ENCODE results near the gene RBPJ. TPM values are rescaled to one million over a fixed set of nuclear protein-coding genes. Genes with fewer than 3 reads are reported as not detected.

The RBPJ gene
- 10 to 100 TPM; 41.7 to 98.2 TPM for total RNA-seq

DNA sequence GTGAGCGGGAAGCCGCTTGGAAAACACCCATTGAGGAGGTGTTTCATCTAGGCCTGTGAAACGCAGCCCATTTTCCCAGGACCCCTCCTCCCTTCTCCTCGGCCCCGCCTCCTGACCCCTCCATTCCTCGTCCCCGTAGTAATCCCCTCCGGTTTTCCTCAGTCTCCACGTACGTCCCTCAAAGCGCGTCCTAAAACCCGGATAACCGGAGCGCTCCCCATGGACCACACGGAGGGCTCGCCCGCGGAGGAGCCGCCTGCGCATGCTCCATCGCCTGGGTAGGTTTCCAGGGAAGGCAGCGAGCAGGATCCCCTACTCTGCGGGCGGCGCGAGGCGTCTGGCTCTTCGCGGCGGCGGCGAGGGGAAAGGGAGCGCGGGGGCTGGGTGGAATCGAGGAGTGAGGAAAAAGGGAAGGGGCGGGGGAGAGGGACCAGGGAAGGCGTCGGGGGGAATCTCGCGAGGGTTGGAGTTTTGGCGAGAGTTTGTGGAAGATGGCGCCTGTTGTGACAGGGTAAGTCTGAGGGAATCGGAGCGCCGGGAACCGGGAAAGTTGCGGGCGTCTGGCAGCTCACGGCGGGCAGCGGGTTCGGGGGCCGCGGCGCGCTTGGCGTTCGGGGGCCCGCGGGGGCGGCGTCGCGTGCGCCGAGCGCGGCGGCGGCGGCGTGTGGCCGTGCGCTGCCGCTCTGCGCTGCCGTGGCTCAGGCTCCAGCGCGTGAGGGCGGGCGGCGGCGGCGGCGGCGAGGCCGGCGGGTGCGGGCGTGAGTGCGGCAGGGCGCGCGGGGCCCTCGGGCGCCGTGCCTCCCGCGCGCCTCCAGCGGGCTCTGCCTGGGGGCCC, at the start of gene RBPJ:
RBPJ (plus strand) TSS at position 477 of the 835 bp plus-strand sequence; CDS start at position 492, 15 bp downstream.
- no peaks in the 10 kb centered on the region for H3K36me3 ChIP-seq
- intact Hi-C loops (cut with DNase I): loop anchor here (5.0 kb wide), 1 partner anchor 238 kb away; no protein-coding TSS in a partner anchor
- TF ChIP-seq, protein P1, sequence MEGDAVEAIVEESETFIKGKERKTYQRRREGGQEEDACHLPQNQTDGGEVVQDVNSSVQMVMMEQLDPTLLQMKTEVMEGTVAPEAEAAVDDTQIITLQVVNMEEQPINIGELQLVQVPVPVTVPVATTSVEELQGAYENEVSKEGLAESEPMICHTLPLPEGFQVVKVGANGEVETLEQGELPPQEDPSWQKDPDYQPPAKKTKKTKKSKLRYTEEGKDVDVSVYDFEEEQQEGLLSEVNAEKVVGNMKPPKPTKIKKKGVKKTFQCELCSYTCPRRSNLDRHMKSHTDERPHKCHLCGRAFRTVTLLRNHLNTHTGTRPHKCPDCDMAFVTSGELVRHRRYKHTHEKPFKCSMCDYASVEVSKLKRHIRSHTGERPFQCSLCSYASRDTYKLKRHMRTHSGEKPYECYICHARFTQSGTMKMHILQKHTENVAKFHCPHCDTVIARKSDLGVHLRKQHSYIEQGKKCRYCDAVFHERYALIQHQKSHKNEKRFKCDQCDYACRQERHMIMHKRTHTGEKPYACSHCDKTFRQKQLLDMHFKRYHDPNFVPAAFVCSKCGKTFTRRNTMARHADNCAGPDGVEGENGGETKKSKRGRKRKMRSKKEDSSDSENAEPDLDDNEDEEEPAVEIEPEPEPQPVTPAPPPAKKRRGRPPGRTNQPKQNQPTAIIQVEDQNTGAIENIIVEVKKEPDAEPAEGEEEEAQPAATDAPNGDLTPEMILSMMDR (IDR thresholded peaks at IDR 0.05): no peak

DNA sequence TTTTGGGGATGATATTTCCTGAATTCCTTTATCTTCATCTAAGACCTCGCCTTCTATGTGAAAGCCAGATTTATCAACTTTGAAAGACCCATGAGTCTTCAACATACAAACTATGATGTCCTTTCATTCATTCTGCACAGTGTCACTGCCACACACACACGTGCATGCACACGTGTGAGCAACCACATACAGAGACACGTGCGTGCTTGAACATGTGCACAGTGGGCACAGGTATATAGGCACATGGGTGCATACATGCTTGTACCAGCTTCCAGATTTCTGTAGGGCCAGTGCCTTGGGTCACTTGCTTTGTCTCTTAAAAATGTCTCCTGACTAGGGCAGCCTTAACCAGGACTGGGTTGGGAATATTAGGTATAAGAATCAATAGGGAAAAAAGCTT, 49.1 kb upstream of the RBPJ start:
- H3K27ac ChIP-seq: no peak overlapping the region
- no peak overlapping the region for H3K4me3 ChIP-seq
- TF ChIP-seq, protein P1 (IDR thresholded peaks at IDR 0.05): no peak
- no peak for DNase-seq
- H3K4me1 ChIP-seq: no peaks in the 10 kb centered on the region
- H3K36me3 ChIP-seq: no peaks in the 10 kb centered on the region
- no peak overlapping the region for H3K9ac ChIP-seq (ENCODE audit: low read depth in 2 of 2, low read length in 2 of 2)
- no peaks in the 10 kb centered on the region for H3K9me3 ChIP-seq
- intact Hi-C loops (cut with DNase I): no loop called here
- H3K27me3 ChIP-seq: no peaks in the 10 kb centered on the region

More for the DNA sequence above, at the start of gene RBPJ:
- Histone ChIP-seq H3K27ac (peak within 1 kb of the TSS; percentile 88), H3K9ac (ENCODE audit: low read depth in 2 of 2, low read length in 2 of 2) (peak within 1 kb of the TSS; percentile 78 to 91), H3K9me3 (no peaks in the 10 kb centered on the region), H3K4me1 (no peaks in the 10 kb centered on the region), H3K27me3 (no peaks in the 10 kb centered on the region), H3K4me3 (peak within 1 kb of the TSS; percentile 61)
- peak; percentile 95 for DNase-seq

DNA sequence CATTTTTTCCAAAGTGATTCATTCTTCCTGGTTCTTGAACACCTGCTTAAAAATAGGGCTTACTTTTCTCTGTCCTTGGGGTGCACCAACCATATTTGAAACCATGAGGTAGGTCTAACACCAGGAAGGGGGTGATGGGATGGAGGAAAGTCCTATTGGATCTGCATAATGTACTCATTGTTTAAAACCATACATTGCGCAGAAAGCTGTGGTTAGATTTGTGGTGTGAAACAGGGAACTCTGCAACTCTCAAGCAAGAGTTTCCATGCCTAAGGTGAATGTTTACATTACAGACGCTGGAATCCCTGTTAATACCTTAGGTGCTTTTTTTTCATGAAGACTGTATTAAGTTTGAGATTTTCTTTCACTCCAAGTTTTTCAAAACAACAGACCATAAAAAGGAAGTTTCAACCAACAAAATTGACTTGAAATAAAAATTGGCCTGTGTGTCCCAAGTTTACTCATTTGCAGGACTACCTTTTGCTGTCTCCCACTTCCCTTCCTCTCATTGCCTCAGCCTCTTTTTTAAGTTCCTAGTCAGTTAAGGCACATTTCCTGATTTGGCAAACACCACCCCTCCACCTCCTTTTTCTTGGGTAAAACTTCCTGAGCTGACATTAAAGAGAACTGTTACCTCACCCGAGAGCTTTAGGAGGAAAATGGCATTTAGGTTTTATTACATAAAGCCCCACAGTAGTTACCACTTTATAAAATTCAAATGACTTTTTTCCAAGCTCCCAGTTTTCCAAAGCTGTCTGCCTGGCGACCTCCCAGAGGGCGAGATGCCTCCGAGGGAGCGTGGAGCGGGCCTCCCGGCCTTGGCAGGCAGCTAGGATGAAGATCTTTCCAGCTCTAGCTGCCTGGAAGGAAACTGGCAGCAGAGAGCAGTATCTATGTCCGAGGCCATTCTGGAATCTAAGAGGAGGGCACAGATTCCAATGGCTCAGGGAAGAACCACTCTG, 47.9 kb upstream of the RBPJ start:
- no peak for DNase-seq
- Histone ChIP-seq H3K4me3 (no peak overlapping the region), H3K36me3 (no peaks in the 10 kb centered on the region), H3K4me1 (no peaks in the 10 kb centered on the region), H3K9me3 (no peaks in the 10 kb centered on the region), H3K9ac (ENCODE audit: low read depth in 2 of 2, low read length in 2 of 2) (no peak overlapping the region), H3K27ac (no peak overlapping the region), H3K27me3 (no peaks in the 10 kb centered on the region)
- TF ChIP-seq, protein P1 (IDR thresholded peaks at IDR 0.05): no peak
- intact Hi-C loops (cut with DNase I): no loop called here

DNA sequence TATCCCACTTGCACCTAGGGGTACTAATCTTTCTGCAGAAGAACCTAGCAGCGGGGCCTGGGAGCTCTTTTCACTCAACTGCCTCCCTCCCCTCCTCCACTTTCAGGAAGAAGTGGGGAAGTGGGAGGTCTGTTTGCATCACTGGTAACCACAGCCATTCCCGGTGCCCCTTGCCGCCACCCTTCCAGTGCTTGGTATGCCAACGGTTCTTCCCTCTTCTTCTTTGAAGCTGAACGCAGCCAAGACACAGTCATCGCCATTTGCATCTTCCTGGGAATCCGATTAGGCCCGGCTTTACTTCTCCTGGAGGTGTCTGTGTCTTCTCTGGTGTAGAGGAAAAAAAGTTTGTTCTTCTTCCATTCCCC, 47.2 kb upstream of the RBPJ start:
- TF ChIP-seq, protein P1 (IDR thresholded peaks at IDR 0.05): no peak
- Histone ChIP-seq H3K27ac (no peak overlapping the region), H3K36me3 (no peaks in the 10 kb centered on the region), H3K4me1 (no peaks in the 10 kb centered on the region), H3K9me3 (no peaks in the 10 kb centered on the region), H3K4me3 (no peak overlapping the region), H3K9ac (ENCODE audit: low read depth in 2 of 2, low read length in 2 of 2) (no peak overlapping the region), H3K27me3 (no peaks in the 10 kb centered on the region)
- intact Hi-C loops (cut with DNase I): no loop called here
- no peak for DNase-seq

DNA sequence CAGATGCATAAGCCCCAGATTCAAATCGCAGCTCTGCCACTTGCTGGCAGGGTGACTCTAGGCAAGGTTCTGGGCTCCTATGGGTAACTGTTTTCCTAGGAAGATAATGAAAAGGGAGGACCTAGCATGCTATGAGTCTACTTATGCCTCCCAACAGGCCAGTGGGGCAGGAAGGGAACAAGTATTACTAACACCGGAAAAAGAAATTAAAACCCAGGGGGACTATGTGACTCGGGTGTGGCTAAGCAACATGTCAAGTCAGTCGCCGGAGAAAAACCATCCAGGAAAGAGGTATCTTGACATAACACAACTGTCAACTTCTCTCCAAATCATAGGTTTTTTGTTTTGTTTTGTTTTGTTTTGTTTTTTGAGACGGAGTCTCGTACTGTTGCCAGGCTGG, 45.5 kb upstream of the RBPJ start:
- no peak overlapping the region for H3K27ac ChIP-seq
- TF ChIP-seq, protein P1 (IDR thresholded peaks at IDR 0.05): no peak

More for the DNA sequence above, 45.5 kb upstream of the RBPJ start:
- intact Hi-C loops (cut with DNase I): no loop called here
- Histone ChIP-seq H3K4me3 (no peak overlapping the region), H3K9me3 (no peaks in the 10 kb centered on the region), H3K36me3 (no peaks in the 10 kb centered on the region), H3K27me3 (no peaks in the 10 kb centered on the region), H3K4me1 (no peaks in the 10 kb centered on the region), H3K9ac (ENCODE audit: low read depth in 2 of 2, low read length in 2 of 2) (no peak overlapping the region)
- DNase-seq: no peak
